HG03066 (cell line): Measurements from ENCODE around the gene IL1RN.

Experiments used
- ATAC-seq: cut with Tn5 transposase; IDR thresholded peaks from one replicate; pipeline ENCODE4 v1.9.1; 2021; ENCODE audit warnings: low read depth; ENCODE audit not compliant: unreplicated experiment

The IL1RN gene

GRCh38 chr2:113171334-113172075, 44.1 kb downstream of the IL1RN start:
- no peak for ATAC-seq

- no peak for ATAC-seq
Measured at GRCh38 chr2:113172721-113173541, 45.5 kb downstream of the IL1RN start.

- peak; percentile 77 for ATAC-seq
Measured at GRCh38 chr2:113173542-113174375, 46.4 kb downstream of the IL1RN start, which contains the start of gene PSD4. TSS of gene PSD4 (plus strand) at chr2:113173971. CDS start at chr2:113182457, 8,486 bp downstream.

GRCh38 chr2:113174376-113174750, 47.0 kb downstream of the IL1RN start:
- ATAC-seq, result no peak

GRCh38 chr2:113175042-113175628, 47.7 kb downstream of the IL1RN start:
- peak; percentile 63 for ATAC-seq

GRCh38 chr2:113175736-113176695, 48.6 kb downstream of the IL1RN start:
- ATAC-seq, result no peak

GRCh38 chr2:113176696-113177355, 49.4 kb downstream of the IL1RN start:
- ATAC-seq, result no peak

GRCh38 chr2:113178069-113178746, 50.8 kb downstream of the IL1RN start:
- no peak for ATAC-seq

GRCh38 chr2:113178891-113179290, 51.5 kb downstream of the IL1RN start:
- no peak for ATAC-seq

- ATAC-seq, result no peak
Measured at GRCh38 chr2:113179446-113180045, 52.1 kb downstream of the IL1RN start.

- ATAC-seq, result no peak
Measured at GRCh38 chr2:113180131-113180946, 52.9 kb downstream of the IL1RN start.

GRCh38 chr2:113181258-113182051, 54.1 kb downstream of the IL1RN start:
- no peak for ATAC-seq

GRCh38 chr2:113182471-113183260, 55.3 kb downstream of the IL1RN start:
- ATAC-seq, result no peak

- ATAC-seq, result no peak
Measured at GRCh38 chr2:113183264-113183663, 55.9 kb downstream of the IL1RN start.
